ENCODE measurements around the gene PADI4. TPM values are rescaled to one million over a fixed set of nuclear protein-coding genes. Genes with fewer than 3 reads are reported as not detected.
A peak's percentile ranks its signal among the peaks of the same experiment; 100 is the strongest.

PADI4 gene
- total RNA-seq, 1 donor from 2014 or later, result not detected

GRCh38 chr1:17333081-17333480, 25.1 kb downstream of the PADI4 start:
- Mint-ChIP-seq H3K27ac (ENCODE audit: unreplicated experiment) (no peak overlapping the region), H3K27me3 (ENCODE audit: unreplicated experiment) (peaks cover 2% of the 10 kb centered on the region), H3K4me1 (ENCODE audit: low read depth, unreplicated experiment) (no peaks in the 10 kb centered on the region), H3K4me3 (ENCODE audit: unreplicated experiment) (no peak overlapping the region), H3K36me3 (ENCODE audit: unreplicated experiment) (no peaks in the 10 kb centered on the region), H3K9me3 (ENCODE audit: unreplicated experiment) (peaks cover 4% of the 10 kb centered on the region)
- DNase-seq, result no peak
- TF ChIP-seq CTCF (IDR thresholded peaks at IDR 0.05; ENCODE audit: partially characterized antibody, unreplicated experiment), result no peak

GRCh38 chr1:17335821-17336710, 28.1 kb downstream of the PADI4 start:
- Mint-ChIP-seq H3K9me3 (ENCODE audit: unreplicated experiment) (peaks cover 4% of the 10 kb centered on the region), H3K27ac (ENCODE audit: unreplicated experiment) (no peak overlapping the region), H3K27me3 (ENCODE audit: unreplicated experiment) (peaks cover 6% of the 10 kb centered on the region), H3K36me3 (ENCODE audit: unreplicated experiment) (no peaks in the 10 kb centered on the region), H3K4me1 (ENCODE audit: low read depth, unreplicated experiment) (no peaks in the 10 kb centered on the region), H3K4me3 (ENCODE audit: unreplicated experiment) (no peak overlapping the region)
- peak; percentile 91 for DNase-seq
- peak; percentile 90 for TF ChIP-seq CTCF (IDR thresholded peaks at IDR 0.05; ENCODE audit: partially characterized antibody, unreplicated experiment)

GRCh38 chr1:17338706-17339493, 30.9 kb downstream of the PADI4 start:
- Mint-ChIP-seq H3K4me3 (ENCODE audit: unreplicated experiment) (no peak overlapping the region), H3K36me3 (ENCODE audit: unreplicated experiment) (peaks cover 6% of the 10 kb centered on the region), H3K9me3 (ENCODE audit: unreplicated experiment) (peaks cover 3% of the 10 kb centered on the region), H3K27me3 (ENCODE audit: unreplicated experiment) (peaks cover 4% of the 10 kb centered on the region), H3K4me1 (ENCODE audit: low read depth, unreplicated experiment) (no peaks in the 10 kb centered on the region), H3K27ac (ENCODE audit: unreplicated experiment) (no peak overlapping the region)
- peak; percentile 3 for DNase-seq
- no peak for TF ChIP-seq CTCF (IDR thresholded peaks at IDR 0.05; ENCODE audit: partially characterized antibody, unreplicated experiment)

GRCh38 chr1:17339521-17339920, 31.5 kb downstream of the PADI4 start:
- Mint-ChIP-seq H3K9me3 (ENCODE audit: unreplicated experiment) (peaks cover 7% of the 10 kb centered on the region), H3K27me3 (ENCODE audit: unreplicated experiment) (peaks cover 4% of the 10 kb centered on the region), H3K4me3 (ENCODE audit: unreplicated experiment) (no peak overlapping the region), H3K27ac (ENCODE audit: unreplicated experiment) (no peak overlapping the region), H3K36me3 (ENCODE audit: unreplicated experiment) (peaks cover 10% of the 10 kb centered on the region), H3K4me1 (ENCODE audit: low read depth, unreplicated experiment) (no peaks in the 10 kb centered on the region)
- no peak for TF ChIP-seq CTCF (IDR thresholded peaks at IDR 0.05; ENCODE audit: partially characterized antibody, unreplicated experiment)
- no peak for DNase-seq
